ENCODE measurements around the gene TTC17. TPM values are rescaled to one million over a fixed set of nuclear protein-coding genes. Genes with fewer than 3 reads are reported as not detected.

TTC17 gene
- total RNA-seq, 1 experiment from 2014 or later, result 92.7 TPM

DNA sequence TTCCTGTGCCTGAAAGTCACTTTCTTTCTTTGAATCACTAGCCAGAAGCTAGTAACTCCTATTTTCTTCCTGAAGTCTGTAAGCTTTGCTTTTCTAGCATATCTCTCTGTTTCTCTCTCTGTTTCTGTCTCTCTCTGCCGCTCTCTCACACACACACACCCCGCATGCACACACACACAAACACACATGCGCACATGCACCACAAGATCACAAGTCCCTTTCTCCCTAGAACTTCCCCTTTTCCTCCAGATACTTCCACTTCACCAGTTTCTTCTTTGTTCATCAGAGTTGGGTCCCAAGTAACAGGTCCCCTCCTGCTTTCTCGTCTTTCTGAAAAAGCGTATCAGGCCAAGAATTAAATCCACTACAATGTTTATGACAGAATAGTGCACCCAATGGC lies 173.3 kb downstream of the TTC17 start:
- no peak for DNase-seq (ENCODE audit: unreplicated experiment)
- Mint-ChIP-seq H3K4me3 (ENCODE audit: unreplicated experiment) (no peak overlapping the region), H3K4me1 (ENCODE audit: insufficient read depth, unreplicated experiment) (no peaks in the 10 kb centered on the region), H3K9me3 (ENCODE audit: unreplicated experiment) (no peaks in the 10 kb centered on the region), H3K27me3 (ENCODE audit: insufficient read depth, unreplicated experiment) (peaks cover 19% of the 10 kb centered on the region), H3K27ac (ENCODE audit: low read depth, unreplicated experiment) (no peak overlapping the region), H3K36me3 (ENCODE audit: insufficient read depth, unreplicated experiment) (no peaks in the 10 kb centered on the region)
- intact Hi-C loops (cut with micrococcal nuclease), result no loop called here
- no TSS peak for BruUV-seq (replicated peaks)
- ChIA-PET POLR2A (no interaction called here), CTCF (no interaction called here)
- TF ChIP-seq, protein P1, sequence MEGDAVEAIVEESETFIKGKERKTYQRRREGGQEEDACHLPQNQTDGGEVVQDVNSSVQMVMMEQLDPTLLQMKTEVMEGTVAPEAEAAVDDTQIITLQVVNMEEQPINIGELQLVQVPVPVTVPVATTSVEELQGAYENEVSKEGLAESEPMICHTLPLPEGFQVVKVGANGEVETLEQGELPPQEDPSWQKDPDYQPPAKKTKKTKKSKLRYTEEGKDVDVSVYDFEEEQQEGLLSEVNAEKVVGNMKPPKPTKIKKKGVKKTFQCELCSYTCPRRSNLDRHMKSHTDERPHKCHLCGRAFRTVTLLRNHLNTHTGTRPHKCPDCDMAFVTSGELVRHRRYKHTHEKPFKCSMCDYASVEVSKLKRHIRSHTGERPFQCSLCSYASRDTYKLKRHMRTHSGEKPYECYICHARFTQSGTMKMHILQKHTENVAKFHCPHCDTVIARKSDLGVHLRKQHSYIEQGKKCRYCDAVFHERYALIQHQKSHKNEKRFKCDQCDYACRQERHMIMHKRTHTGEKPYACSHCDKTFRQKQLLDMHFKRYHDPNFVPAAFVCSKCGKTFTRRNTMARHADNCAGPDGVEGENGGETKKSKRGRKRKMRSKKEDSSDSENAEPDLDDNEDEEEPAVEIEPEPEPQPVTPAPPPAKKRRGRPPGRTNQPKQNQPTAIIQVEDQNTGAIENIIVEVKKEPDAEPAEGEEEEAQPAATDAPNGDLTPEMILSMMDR (IDR thresholded peaks at IDR 0.05; ENCODE audit: unreplicated experiment), result no peak

DNA sequence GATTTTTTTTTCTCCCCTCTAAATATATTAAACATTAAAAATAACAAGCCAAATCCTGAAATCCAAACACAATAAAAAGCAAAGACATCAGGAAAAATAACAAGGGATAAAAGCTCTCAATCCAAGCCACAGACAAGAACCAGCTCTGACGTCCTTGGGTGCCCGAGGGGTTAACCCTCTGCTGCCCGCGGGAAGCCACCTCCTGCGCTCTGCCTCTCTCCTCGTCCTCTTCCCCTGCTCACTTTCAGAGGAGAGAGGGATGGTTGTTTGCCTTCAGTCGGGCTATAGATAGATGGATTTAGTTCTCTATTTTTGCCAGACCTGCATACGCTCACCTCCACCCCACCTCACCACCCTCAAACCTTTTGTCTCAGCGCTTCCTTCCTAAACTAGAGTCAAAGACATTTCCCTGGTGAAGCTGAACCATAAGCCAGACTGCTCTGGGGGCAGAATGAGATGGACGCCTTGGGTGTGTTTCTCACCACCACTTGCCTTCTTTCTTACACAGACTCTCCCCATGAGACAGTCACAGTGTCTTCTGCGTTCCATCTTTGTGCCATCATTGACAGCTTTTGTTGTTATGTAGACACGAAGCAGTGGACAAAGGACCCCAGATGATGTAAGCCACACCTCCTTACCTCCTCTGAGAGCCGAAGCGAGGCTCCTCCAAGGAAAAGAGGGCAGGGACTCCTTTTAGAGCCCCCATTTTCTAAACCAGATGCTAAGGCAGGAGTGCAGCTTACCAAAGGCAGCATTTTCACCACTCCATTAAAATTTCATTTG lies 179.3 kb downstream of the TTC17 start:
- POLR2A ChIA-PET, result no interaction called here
- H3K27ac Mint-ChIP-seq (ENCODE audit: low read depth, unreplicated experiment), result no peak overlapping the region

DNA sequence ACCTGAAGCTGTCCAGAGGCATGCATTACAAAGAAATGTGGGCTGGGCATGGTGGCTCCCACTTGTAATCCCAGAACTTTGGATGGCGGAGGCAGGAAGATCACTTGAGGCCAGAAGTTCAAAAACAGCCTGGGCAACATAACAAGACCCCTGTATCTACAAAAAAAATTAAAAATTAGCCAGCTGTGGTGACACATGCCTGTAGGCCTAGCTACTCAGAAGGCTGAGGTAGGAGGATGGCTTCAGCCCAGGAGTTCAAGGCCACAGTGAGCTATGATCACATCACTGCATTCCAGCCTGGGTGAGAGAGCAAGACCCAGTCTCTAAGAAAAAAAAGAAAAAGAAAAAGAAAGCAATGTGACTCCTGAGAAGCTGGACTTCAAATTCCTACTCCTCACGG lies 183.3 kb downstream of the TTC17 start:
- Mint-ChIP-seq H3K27ac (ENCODE audit: low read depth, unreplicated experiment) (no peak overlapping the region), H3K4me3 (ENCODE audit: unreplicated experiment) (no peak overlapping the region), H3K36me3 (ENCODE audit: insufficient read depth, unreplicated experiment) (no peaks in the 10 kb centered on the region), H3K4me1 (ENCODE audit: insufficient read depth, unreplicated experiment) (no peaks in the 10 kb centered on the region), H3K9me3 (ENCODE audit: unreplicated experiment) (no peaks in the 10 kb centered on the region), H3K27me3 (ENCODE audit: insufficient read depth, unreplicated experiment) (peaks cover 19% of the 10 kb centered on the region)
- TF ChIP-seq, protein P1 (IDR thresholded peaks at IDR 0.05; ENCODE audit: unreplicated experiment), result no peak
- ChIA-PET POLR2A (no interaction called here), CTCF (interaction anchor here (1.4 kb wide), 1 partner anchor 167 kb away, joined by 3 read pairs; no protein-coding TSS in a partner anchor)
- no peak for DNase-seq (ENCODE audit: unreplicated experiment)
- no TSS peak for BruUV-seq (replicated peaks)
- intact Hi-C loops (cut with micrococcal nuclease), result no loop called here

More for the DNA sequence above, 179.3 kb downstream of the TTC17 start:
- CTCF ChIA-PET, result no interaction called here
- H3K9me3 Mint-ChIP-seq (ENCODE audit: unreplicated experiment), result no peaks in the 10 kb centered on the region
- no peak overlapping the region for H3K4me3 Mint-ChIP-seq (ENCODE audit: unreplicated experiment)
- no peaks in the 10 kb centered on the region for H3K4me1 Mint-ChIP-seq (ENCODE audit: insufficient read depth, unreplicated experiment)
- no peaks in the 10 kb centered on the region for H3K36me3 Mint-ChIP-seq (ENCODE audit: insufficient read depth, unreplicated experiment)
- no peak for DNase-seq (ENCODE audit: unreplicated experiment)
- TF ChIP-seq, protein P1 (IDR thresholded peaks at IDR 0.05; ENCODE audit: unreplicated experiment), result no peak
- H3K27me3 Mint-ChIP-seq (ENCODE audit: insufficient read depth, unreplicated experiment), result peaks cover 38% of the 10 kb centered on the region
- BruUV-seq (replicated peaks), result no TSS peak
- intact Hi-C loops (cut with micrococcal nuclease), result no loop called here

DNA sequence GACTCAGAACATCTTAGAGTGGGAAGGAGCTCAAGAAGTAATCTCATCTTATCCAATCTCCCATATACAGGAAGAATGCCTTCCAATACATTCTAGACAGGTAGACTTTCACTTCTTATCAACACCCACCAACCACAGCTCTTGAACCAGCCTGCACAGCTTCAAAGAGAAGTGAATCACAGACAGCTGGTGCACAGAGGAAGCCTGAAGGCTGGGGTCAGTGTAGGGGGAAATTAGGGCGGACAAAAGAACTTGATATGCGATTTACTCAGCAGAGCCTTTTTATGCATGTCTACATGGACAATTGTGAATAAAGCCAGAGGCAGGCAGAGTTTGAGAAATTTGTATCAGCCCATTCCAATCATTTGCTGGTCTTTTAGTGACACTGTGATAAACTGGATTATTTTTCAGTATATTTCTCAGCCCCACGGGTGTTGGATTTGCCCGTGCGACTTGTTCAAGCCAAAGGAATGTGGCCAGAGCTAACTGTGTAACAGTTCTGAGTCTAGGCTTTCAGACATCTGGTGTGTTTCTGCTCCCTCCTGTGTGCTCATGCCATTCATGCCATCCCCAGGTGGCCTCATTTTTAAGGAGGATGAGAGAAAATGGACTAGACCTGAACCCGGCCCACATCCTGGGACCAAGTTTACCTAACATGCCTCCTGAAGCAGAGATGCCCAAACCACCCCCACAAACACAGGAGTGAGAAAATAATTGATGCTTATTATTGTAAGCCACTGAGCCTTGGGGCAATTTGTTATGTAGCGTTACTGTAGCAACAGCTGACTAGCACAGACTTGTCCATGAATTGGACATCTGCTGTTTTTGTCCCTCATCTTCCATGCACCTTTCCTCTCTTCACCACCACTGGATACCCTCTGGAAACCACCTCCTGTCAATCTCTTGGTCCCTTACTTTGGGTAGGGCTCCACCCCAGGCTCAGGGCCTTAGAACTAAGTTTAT lies 184.3 kb downstream of the TTC17 start:
- Mint-ChIP-seq H3K4me3 (ENCODE audit: unreplicated experiment) (no peak overlapping the region), H3K27me3 (ENCODE audit: insufficient read depth, unreplicated experiment) (peaks cover 16% of the 10 kb centered on the region), H3K27ac (ENCODE audit: low read depth, unreplicated experiment) (no peak overlapping the region), H3K9me3 (ENCODE audit: unreplicated experiment) (no peaks in the 10 kb centered on the region), H3K4me1 (ENCODE audit: insufficient read depth, unreplicated experiment) (no peaks in the 10 kb centered on the region), H3K36me3 (ENCODE audit: insufficient read depth, unreplicated experiment) (no peaks in the 10 kb centered on the region)
- BruUV-seq (replicated peaks), result no TSS peak
- TF ChIP-seq, protein P1 (IDR thresholded peaks at IDR 0.05; ENCODE audit: unreplicated experiment), result no peak
- ChIA-PET CTCF (interaction anchor here (0.7 to 1.4 kb wide), 4 partner anchors 22 to 166 kb away, joined by 3 to 5 read pairs (median 3); no protein-coding TSS in a partner anchor), POLR2A (no interaction called here)
- no peak for DNase-seq (ENCODE audit: unreplicated experiment)
- intact Hi-C loops (cut with micrococcal nuclease), result no loop called here

Measured in MCF 10A (cell line).